ENCODE data around the gene KCNMB1.

GRCh38 chr5:170341545-170341944, 47.6 kb downstream of the KCNMB1 start:
- TF ChIP-seq, protein P1, sequence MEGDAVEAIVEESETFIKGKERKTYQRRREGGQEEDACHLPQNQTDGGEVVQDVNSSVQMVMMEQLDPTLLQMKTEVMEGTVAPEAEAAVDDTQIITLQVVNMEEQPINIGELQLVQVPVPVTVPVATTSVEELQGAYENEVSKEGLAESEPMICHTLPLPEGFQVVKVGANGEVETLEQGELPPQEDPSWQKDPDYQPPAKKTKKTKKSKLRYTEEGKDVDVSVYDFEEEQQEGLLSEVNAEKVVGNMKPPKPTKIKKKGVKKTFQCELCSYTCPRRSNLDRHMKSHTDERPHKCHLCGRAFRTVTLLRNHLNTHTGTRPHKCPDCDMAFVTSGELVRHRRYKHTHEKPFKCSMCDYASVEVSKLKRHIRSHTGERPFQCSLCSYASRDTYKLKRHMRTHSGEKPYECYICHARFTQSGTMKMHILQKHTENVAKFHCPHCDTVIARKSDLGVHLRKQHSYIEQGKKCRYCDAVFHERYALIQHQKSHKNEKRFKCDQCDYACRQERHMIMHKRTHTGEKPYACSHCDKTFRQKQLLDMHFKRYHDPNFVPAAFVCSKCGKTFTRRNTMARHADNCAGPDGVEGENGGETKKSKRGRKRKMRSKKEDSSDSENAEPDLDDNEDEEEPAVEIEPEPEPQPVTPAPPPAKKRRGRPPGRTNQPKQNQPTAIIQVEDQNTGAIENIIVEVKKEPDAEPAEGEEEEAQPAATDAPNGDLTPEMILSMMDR (IDR thresholded peaks at IDR 0.05), result no peak
- TF ChIP-seq EZH2 (IDR thresholded peaks at IDR 0.05; ENCODE audit: borderline replicate concordance, insufficient read depth, low read depth, low read length, poor library complexity, severe bottlenecking), result no peak

Measured in B cell (primary cell).